Astrocyte of the cerebellum (primary cell): ENCODE results near the gene PLA1A.
"Not testable (repeated sequence)": the region's sequence is repeated elsewhere in the genome, so short reads cannot be mapped to it uniquely, and the experiment has no call there.

ENCODE experiments used
- DNase-seq: peaks from one replicate; pipeline ENCODE4 v3.0.0-alpha.2; 2011; ENCODE audit warnings: low read depth
- H3K4me3 ChIP-seq: 2 replicates; pipeline ENCODE4 v1.5.1; 2011; ENCODE audit warnings: mild to moderate bottlenecking, low read depth, low read length, moderate library complexity
- CTCF ChIP-seq: IDR thresholded peaks from 2 replicates; pipeline ENCODE4 v1.5.1; 2012; ENCODE audit warnings: low read length, low read depth, moderate library complexity, mild to moderate bottlenecking; ENCODE audit errors: missing control alignments
- in situ Hi-C: cut with HindIII; loops from 2 replicates; pipeline ENCODE4 v1.10.0; 2017; ENCODE audit warnings: low sequenced_read_pairs

The PLA1A gene

DNA sequence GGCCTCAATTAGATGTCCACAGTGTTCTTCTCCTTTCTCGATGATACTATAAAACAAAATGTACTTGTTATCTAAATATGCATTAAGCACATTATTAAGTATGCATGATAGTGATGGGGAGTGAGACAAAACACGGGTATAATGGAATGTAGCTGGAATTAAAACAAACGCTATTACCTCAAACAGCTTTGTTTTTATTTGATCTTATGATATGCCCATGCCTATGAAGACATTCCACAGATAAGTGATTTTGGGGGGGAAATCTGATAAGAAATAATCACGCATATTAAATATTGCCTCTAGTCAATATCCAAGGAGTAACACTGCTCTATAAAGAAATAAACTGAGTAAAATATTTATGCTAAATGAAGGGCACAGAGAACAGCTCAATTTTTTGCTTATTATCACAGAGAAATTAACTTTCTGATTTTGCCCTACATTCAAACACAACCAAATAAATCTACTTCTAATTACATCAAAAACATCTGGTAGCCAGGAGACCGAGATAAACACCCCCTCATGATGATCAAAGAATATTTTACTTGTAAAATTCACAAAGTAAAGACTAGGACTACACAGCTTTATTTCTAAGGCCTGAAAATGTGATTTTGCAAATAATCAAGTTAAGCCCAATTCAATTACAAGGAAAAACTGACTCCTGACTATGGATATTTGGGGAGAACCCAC lies 77.6 kb downstream of the PLA1A start:
- H3K4me3 ChIP-seq, result no peak overlapping the region
- in situ Hi-C loops, result no loop called here
- no peak for TF ChIP-seq CTCF
- no peak for DNase-seq

GRCh38 chr3:119676020-119676419 lies 78.3 kb downstream of the PLA1A start:
- in situ Hi-C loops, result no loop called here
- no peak for TF ChIP-seq CTCF
- H3K4me3 ChIP-seq, result peak overlapping the region; percentile 64
- DNase-seq, result no peak

DNA sequence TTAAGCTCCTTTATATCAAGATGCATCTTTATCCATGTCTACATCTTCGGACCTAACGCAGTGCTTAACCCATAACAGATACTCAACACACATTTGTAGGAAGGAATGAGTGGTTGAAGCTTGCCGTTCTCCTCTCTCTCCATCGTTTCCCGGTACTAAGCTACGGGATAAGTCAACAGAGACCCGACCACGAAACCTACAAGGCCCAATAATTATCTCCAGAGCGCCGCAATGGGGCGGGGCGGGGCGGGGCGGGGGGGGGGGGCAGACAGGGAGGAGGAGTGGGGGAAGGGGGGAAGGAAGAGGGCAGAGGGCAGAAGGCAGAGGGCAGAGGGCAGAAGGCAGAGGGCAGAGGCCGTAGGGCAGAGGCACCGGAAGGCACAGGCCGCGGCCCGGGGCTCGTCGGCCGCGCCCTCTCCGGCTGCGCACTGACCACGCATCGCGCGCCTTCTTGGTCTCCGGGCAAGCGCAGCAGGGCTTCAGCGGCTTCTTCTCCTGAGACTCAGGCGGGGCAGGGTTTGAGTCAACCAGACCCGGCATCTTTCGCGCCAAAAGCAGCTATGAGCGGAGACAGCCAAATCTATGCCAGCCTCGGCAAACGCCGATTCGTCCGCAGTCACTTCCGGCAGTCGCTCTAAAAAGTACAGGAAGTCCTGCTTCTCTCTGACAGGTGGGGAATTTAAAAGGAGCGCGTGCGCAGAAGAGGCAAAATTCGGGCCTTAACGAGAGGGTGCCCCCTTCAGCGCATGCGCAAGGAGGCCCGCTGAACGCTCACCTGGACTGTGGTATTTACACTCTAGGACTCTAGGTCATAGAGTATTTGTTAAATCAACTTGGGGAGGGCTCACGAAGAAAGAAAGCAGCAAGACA lies 79.3 kb downstream of the PLA1A start, which contains the start of gene COX17:
TSS of gene COX17 (minus strand) at position 636 of the 870 bp plus-strand sequence. CDS start at position 540, 96 bp downstream.
- peak; percentile 92 for DNase-seq
- in situ Hi-C loops, result no loop called here
- no peak for TF ChIP-seq CTCF
- peak within 1 kb of the TSS; percentile 64 for H3K4me3 ChIP-seq

- DNase-seq, result no peak
- in situ Hi-C loops, result no loop called here
- peak overlapping the region; percentile 64 for H3K4me3 ChIP-seq
- no peak for TF ChIP-seq CTCF
These were observed 79.9 kb downstream of the PLA1A start for GRCh38 chr3:119677641-119677934.

DNA sequence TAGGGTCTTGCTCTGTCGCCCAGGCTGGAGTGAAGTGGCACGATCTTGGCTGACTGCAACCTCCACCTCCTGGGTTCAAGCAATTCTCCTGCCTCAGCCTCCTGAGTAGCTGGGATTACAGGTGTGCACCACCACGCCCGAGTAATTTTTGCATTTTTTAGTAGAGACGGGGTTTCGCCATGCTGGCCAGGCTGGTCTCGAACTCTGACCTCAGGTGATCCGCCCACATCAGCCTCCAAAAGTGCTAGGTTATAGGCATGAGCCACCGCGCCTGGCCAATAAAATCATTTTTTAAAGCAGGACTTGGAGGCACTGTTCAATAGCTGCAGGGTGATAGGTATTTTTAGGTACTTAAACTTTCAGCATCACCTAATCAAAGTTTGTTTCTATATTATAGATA lies 80.5 kb downstream of the PLA1A start:
- H3K4me3 ChIP-seq, DNase-seq, in situ Hi-C loops: not testable (repeated sequence)
